ENCODE measurements around the gene TRIM32. TPM values are rescaled to one million over a fixed set of nuclear protein-coding genes. Genes with fewer than 3 reads are reported as not detected.

The TRIM32 gene
- total RNA-seq: 13.2 and 16.4 TPM in 2 replicates

GRCh38 chr9:116687074-116687753 lies at the start of gene TRIM32:
TSS of gene TRIM32 (plus strand) at chr9:116687305. CDS start at chr9:116697743, 10,438 bp downstream.

All from tracheal epithelial cell (primary cell).